ENCODE data around the gene CYP4B1.

CYP4B1 gene

DNA sequence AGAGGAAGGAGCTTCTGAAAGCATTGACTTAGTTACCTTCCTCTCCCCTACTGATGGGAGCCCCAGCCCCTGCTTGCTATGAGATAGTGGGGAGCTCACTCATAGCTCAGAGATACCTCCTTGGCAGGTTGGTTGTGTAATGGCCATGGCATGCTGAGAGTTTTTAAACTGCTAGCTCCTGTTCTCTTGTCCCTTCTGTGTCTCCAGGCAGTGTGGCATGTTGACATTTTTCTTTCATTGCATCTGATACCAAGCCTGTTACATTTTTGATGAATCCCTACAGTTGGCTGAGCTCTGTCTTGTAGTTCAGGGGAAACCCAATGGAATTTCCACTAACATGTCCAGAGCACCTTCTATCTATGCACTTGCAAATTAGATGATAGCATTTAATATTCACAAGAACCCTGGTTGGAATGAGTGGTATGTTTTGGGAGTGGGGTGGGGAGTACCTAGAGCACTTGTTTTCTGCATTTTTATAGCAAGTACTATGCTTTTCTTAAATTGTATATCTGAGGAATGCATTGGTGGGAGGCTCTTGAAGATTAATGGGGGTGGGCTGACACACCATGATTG, 40.8 kb upstream of the CYP4B1 start:
- DNase-seq (ENCODE audit: low read depth), result no peak
- TF ChIP-seq, protein P1, sequence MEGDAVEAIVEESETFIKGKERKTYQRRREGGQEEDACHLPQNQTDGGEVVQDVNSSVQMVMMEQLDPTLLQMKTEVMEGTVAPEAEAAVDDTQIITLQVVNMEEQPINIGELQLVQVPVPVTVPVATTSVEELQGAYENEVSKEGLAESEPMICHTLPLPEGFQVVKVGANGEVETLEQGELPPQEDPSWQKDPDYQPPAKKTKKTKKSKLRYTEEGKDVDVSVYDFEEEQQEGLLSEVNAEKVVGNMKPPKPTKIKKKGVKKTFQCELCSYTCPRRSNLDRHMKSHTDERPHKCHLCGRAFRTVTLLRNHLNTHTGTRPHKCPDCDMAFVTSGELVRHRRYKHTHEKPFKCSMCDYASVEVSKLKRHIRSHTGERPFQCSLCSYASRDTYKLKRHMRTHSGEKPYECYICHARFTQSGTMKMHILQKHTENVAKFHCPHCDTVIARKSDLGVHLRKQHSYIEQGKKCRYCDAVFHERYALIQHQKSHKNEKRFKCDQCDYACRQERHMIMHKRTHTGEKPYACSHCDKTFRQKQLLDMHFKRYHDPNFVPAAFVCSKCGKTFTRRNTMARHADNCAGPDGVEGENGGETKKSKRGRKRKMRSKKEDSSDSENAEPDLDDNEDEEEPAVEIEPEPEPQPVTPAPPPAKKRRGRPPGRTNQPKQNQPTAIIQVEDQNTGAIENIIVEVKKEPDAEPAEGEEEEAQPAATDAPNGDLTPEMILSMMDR (conservative IDR thresholded peaks at IDR 0.05; ENCODE audit: low read length), result no peak
- no peak overlapping the region for H3K4me3 ChIP-seq (ENCODE audit: low read length)

DNA sequence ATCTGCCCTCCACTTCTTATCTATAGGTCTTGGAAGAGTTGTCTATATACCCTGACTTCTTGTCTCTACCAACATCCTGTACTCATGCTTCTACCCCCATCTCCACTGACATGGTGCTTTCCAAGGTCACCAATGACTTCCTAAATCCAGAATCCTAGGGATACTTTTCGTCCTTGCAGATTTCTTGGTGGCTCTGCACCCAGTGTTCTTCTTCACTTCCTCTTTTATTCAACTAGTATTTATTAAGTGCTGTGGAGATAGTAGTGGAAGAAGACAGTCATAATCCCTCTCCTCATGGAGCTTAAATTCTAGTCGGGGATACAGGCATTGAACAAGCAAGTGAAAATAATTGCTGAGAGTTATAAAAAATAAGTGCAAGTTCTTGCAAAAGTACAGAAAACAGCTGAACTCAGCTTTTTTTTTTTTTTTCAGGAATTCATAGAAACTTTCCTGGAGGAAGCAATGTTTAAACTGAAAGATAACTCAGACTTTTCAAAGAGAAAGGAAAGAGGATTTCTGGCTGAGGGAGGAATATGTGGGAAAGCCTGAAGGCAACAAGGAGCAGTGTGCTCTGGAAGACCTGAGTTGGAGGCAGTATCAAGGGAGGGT, 38.2 kb upstream of the CYP4B1 start:
- no peak for DNase-seq (ENCODE audit: low read depth)
- TF ChIP-seq, protein P1 (conservative IDR thresholded peaks at IDR 0.05; ENCODE audit: low read length), result no peak

DNA sequence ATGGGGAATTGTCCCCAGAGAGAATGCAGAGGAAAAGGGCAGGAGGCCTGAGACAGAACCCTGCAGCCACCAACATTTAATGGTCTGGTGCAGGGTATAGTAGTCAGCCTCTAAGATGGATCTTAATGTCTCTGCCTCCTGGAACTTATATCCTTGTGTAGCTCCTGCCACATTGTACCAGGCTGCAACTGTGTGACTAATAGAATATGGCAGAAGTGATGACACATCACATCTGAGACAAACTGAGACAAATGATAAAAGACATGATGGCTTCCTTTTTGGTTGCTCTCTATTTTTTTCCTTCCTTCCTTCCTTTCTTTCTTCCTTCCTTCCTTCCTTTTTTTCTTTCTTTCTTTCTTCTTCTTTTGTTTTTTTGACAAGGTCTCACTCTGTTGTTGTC, 37.1 kb upstream of the CYP4B1 start:
- TF ChIP-seq, protein P1 (conservative IDR thresholded peaks at IDR 0.05; ENCODE audit: low read length), result no peak
- H3K4me3 ChIP-seq (ENCODE audit: low read length), result no peak overlapping the region
- DNase-seq (ENCODE audit: low read depth), result no peak

More for the DNA sequence above, 38.2 kb upstream of the CYP4B1 start:
- H3K4me3 ChIP-seq (ENCODE audit: low read length), result no peak overlapping the region

DNA sequence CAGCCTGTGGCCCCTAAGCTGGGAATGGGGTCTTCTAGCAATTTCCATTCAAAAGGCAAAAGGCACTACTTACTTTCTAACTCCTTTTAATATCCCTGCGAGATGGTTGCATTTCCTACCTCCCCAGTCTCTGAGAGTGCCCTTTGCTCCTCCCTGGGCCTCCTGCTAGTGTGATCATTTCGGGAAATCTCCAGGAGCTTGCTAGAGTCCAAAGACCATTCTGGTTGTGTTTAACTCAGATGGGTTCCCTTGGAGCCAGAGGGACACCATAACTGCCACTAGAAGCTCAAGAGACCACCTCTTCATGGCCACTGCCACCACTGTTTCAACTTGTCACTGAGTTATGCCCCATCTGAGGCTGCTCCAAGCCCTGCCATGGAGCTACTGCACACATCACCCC, 34.4 kb upstream of the CYP4B1 start:
- no peak overlapping the region for H3K4me3 ChIP-seq (ENCODE audit: low read length)
- DNase-seq (ENCODE audit: low read depth), result no peak
- TF ChIP-seq, protein P1 (conservative IDR thresholded peaks at IDR 0.05; ENCODE audit: low read length), result no peak

DNA sequence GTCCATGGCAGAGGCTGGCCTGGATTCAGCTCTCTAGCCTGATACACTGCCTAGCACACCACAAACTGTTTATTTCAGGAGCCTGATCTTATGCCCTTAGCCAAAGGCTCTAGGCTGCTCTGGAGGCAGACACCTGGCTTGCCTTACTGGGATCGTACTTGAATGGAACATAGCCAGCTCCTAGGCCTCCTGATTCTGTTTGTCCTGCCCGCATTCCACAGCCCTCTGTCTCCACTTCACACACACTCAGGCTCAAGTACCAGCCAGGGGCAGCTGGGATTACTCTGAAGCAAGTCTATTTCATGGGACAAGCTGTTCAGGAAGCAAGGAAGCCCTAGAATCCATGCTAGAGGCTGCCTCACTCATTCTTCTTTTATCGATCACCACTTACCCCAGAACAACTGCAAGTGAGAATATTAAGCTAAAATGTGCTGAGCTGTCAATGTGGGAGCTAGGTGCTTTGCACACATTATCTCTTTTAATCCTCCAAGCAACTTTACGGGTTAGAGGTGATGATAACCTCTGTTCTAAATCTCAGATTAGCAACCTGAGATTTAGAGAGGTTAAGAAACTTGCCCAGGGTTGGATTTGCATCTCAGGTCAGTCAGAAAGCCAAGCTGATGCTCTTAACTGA, 31.1 kb upstream of the CYP4B1 start:
- no peak for DNase-seq (ENCODE audit: low read depth)
- TF ChIP-seq, protein P1 (conservative IDR thresholded peaks at IDR 0.05; ENCODE audit: low read length), result no peak
- no peak overlapping the region for H3K4me3 ChIP-seq (ENCODE audit: low read length)

DNA sequence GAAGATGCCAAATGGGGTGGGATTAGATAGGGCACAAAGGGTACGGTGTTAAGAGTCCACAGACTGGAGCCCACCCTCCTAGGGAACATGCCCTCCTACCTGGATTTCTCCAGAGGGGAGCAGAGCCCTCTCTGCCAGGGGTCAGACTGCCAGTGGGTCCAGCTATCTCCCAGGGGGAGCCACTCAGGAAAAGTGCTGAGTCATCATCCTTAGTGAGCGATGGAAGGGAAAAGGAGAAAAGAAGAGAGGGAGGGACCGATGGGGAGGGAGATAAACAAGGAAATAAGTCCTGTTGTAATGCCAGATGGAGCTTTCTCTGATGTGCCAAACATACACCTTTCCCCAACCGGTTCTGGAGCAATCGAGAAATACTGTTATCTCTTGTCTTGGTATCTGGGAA, 30.4 kb upstream of the CYP4B1 start:
- TF ChIP-seq, protein P1 (conservative IDR thresholded peaks at IDR 0.05; ENCODE audit: low read length), result no peak
- DNase-seq (ENCODE audit: low read depth), result no peak
- H3K4me3 ChIP-seq (ENCODE audit: low read length), result no peak overlapping the region
